GM12801 (cell line): ENCODE data around the gene AP1S1.

Experiments used
- TF ChIP-seq, protein P1 (sequence below): IDR thresholded peaks from one replicate; pipeline ENCODE4 v1.5.1; 2011; ENCODE audit warnings: control low read depth; ENCODE audit not compliant: insufficient read length; ENCODE audit errors: extremely low read depth

AP1S1 gene

DNA sequence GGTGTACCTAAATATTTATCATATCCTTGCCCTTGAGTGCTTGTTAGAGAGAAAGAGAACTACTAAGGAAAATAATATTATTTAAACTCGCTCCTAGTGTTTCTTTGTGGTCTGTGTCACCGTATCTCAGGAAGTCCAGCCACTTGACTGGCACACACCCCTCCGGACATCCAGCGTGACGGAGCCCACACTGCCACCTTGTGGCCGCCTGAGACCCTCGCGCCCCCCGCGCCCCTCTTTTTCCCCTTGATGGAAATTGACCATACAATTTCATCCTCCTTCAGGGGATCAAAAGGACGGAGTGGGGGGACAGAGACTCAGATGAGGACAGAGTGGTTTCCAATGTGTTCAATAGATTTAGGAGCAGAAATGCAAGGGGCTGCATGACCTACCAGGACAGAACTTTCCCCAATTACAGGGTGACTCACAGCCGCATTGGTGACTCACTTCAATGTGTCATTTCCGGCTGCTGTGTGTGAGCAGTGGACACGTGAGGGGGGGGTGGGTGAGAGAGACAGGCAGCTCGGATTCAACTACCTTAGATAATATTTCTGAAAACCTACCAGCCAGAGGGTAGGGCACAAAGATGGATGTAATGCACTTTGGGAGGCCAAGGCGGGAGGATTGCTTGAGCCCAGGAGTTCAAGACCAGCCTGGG lies 15.9 kb upstream of the AP1S1 start:
- TF ChIP-seq, protein P1, sequence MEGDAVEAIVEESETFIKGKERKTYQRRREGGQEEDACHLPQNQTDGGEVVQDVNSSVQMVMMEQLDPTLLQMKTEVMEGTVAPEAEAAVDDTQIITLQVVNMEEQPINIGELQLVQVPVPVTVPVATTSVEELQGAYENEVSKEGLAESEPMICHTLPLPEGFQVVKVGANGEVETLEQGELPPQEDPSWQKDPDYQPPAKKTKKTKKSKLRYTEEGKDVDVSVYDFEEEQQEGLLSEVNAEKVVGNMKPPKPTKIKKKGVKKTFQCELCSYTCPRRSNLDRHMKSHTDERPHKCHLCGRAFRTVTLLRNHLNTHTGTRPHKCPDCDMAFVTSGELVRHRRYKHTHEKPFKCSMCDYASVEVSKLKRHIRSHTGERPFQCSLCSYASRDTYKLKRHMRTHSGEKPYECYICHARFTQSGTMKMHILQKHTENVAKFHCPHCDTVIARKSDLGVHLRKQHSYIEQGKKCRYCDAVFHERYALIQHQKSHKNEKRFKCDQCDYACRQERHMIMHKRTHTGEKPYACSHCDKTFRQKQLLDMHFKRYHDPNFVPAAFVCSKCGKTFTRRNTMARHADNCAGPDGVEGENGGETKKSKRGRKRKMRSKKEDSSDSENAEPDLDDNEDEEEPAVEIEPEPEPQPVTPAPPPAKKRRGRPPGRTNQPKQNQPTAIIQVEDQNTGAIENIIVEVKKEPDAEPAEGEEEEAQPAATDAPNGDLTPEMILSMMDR, result no peak

DNA sequence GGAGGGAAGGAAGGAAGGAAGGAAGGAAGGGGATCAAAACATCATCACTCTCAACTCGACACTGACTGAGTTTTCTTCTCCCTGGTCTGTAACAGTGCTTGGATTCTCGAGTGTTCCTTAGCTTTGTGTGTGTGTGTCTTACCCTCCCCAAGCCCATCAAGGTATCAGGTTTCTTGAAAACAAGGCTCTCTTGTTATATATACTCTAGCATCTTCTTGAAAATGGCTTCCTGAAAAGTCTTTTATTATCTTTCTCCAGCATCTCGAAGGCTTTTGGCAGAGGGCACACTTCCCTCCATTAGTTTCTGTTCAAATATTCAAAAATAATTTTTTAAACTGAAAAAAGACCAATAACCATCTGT lies 14.0 kb upstream of the AP1S1 start:
- TF ChIP-seq, protein P1, result no peak

DNA sequence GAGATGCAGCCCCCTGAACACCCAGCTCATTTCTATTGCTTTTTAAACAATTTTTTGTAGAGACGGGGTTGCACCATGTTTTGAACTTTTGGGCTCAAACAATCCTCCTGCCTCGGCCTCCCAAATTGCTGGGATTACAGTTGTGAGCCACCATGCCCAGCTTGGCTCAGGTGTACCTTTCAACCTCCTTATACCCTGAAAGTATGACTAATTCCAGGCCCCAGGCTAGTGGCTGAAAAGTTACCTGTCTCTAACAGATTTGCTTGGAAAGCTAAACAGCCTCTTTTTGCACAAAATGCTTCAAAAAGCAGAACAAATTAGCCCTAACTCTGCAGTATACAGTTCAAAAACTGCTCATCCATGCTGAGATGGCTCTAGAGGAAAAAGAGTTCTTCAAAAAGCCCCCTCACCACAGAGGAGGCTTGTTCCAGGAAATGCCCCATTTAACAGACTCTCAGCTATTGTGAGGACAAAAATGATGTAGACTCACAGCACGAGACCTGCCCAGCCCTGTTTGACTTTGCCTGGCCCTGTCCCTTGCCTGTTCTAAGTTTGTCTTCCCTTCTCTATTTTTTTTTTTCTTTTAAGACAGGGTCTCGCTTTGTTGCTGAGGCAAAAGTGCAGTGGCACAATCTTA lies 13.4 kb upstream of the AP1S1 start:
- TF ChIP-seq, protein P1, result no peak

DNA sequence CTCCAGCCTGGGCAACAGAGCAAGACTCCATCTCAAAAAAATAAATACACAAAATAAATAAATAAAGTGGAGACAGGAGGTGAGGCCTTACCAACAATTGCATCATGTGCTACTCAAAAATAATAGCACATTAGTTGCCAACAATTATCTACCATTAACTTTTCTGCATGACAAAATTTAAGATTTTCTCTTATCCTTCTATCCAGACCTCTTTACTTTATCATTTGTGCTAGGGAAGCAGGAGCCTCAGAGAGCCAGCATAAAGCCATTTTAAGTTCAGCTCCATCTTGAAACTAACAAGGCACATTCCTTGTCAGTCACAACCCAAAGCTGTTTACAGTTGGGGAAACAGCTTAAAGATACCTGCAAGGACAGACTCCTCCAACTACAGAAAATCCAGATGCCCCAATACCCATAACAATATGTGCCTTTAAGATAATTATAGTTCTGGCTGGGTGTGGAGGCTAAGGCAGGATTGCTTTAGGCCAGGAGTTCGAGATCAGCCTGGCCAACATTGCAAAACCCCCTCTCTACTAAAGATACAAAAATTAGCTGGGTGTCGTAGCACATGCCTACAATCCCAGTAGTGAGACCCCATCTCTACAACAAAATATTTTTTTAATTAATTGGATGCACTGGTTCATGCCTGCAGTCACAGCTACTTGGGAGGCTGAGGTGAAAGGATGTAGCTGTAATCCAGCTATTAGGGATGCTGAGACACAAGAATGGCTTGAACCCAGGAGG lies 2.2 kb upstream of the AP1S1 start:
- TF ChIP-seq, protein P1, result no peak

DNA sequence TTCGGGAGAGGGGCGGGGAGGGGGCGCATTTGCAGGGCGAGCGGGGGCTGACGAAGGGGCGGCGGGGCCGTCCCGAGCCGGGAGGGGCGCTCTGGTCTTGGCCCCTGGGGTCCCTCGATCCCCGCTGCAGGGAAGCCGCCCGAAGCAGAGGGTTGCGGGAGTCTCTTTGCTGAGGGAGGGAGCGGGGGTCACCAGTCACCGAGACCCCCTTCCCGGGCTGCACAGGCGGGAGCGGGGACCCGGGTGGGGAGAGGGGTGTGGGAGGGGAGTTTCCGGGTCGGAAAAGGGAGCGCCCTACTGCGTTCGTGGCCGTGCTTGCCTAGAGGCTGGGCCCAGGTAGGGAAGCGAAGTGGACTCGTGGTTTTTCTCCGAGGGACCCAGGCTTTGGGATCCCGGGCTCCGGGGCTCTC lies 422 bp downstream of the AP1S1 start:
- TF ChIP-seq, protein P1, result no peak

DNA sequence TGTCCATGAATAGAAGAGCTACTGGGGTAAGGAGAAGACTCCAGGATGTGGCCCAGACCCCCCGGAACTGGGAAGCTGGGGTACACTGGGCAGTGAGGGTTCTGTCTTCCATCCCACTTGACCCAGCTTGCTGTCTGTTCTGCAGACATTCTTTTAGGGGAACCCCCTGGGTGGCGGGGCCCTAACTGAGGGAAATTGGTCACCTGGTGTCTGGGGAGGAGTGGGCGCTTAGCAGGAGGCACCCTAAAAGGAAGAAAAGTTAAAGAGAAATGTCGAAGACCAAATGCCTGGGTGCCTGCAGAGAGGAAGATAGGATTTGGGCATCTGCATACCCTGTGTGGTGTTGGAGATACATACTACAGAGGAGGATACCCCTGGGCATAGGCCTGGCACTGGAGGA lies 1.0 kb downstream of the AP1S1 start:
- TF ChIP-seq, protein P1, result no peak

DNA sequence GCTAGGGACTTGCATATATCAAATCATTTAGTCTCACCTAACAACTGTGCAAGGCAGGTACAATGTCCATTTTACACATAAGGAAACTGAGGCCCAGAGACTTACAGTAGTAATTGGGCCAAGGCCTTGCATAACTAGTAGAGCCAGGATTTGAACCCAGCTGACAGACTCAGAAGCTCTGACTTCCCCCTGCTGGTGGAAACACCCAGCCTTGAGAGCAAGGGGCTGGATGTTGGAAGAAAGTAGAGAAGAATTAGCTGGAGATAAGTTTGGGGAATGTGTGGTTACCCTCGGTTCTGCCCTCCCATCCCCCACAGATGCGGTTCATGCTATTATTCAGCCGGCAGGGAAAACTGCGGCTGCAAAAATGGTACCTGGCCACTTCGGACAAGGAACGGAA lies 2.0 kb downstream of the AP1S1 start:
- TF ChIP-seq, protein P1, result no peak
